Endometrial microvascular endothelial cells (primary cell): ENCODE data around the gene MINK1. TPM values are rescaled to one million over a fixed set of nuclear protein-coding genes. Genes with fewer than 3 reads are reported as not detected.

Source experiments
- in situ Hi-C: cut with HindIII; loops from 2 replicates; pipeline ENCODE4 v1.10.0; 2017; ENCODE audit warnings: low sequenced_read_pairs, low pct_unique_long_range_greater_than_20kb; ENCODE audit errors: inconsistent ontology term
- total RNA-seq: library from RNA; depleted of rRNA; stranded (reverse); fragments of >200 nt; gene quantifications from one replicate; pipeline ENCODE4 v1.2.3, GENCODE V29; 2015; ENCODE audit errors: inconsistent ontology term

MINK1 gene
- 36.4 TPM for total RNA-seq

- in situ Hi-C loops = no loop called here
Measured at GRCh38 chr17:4833178-4833940, at the start of gene MINK1. TSS of gene MINK1 (plus strand) at chr17:4833340. CDS start at chr17:4833584, 244 bp downstream.

- in situ Hi-C loops = no loop called here
Measured at GRCh38 chr17:4785311-4786105, 47.6 kb upstream of the MINK1 start.

GRCh38 chr17:4786106-4786511 lies 47.0 kb upstream of the MINK1 start, which contains the start of gene VMO1:
TSS of gene VMO1 (minus strand) at chr17:4786364. CDS start at chr17:4786352, 12 bp downstream.
- in situ Hi-C loops = no loop called here

GRCh38 chr17:4786516-4786915 lies 46.6 kb upstream of the MINK1 start:
- in situ Hi-C loops = no loop called here

GRCh38 chr17:4788159-4788806 lies 44.9 kb upstream of the MINK1 start:
- in situ Hi-C loops = no loop called here

GRCh38 chr17:4788807-4789700 lies 44.1 kb upstream of the MINK1 start, which contains the start of gene GLTPD2:
TSS of gene GLTPD2 (plus strand) at chr17:4788964. CDS start at chr17:4789012, 48 bp downstream.
- in situ Hi-C loops = no loop called here

GRCh38 chr17:4789701-4789950 lies 43.5 kb upstream of the MINK1 start:
- in situ Hi-C loops = no loop called here

GRCh38 chr17:4789951-4790704 lies 43.0 kb upstream of the MINK1 start:
- in situ Hi-C loops = no loop called here

- in situ Hi-C loops = no loop called here
Measured at GRCh38 chr17:4790705-4791088, 42.4 kb upstream of the MINK1 start.

GRCh38 chr17:4795168-4795567 lies 38.0 kb upstream of the MINK1 start:
- in situ Hi-C loops = no loop called here

- in situ Hi-C loops = no loop called here
Measured at GRCh38 chr17:4796552-4796920, 36.6 kb upstream of the MINK1 start.

- in situ Hi-C loops = no loop called here
Measured at GRCh38 chr17:4800462-4801196, 32.5 kb upstream of the MINK1 start.

GRCh38 chr17:4802228-4802627 lies 30.9 kb upstream of the MINK1 start, which contains the start of gene C17orf114:
TSS of gene C17orf114 (minus strand) at chr17:4802328.
- in situ Hi-C loops = no loop called here

- in situ Hi-C loops = no loop called here
Measured at GRCh38 chr17:4806456-4806776, 26.7 kb upstream of the MINK1 start.

- in situ Hi-C loops = no loop called here
Measured at GRCh38 chr17:4806777-4807604, 26.1 kb upstream of the MINK1 start, which contains the start of gene PLD2. TSS of gene PLD2 (plus strand) at chr17:4807152. CDS start at chr17:4807773, 621 bp downstream.

- in situ Hi-C loops = no loop called here
Measured at GRCh38 chr17:4807605-4808377, 25.3 kb upstream of the MINK1 start.
